LNCAP (cell line): Measurements from ENCODE around the gene TMEM221.

ENCODE experiments used
- CTCF ChIP-seq: fragments of 450-650 bp; IDR thresholded peaks from 2 replicates; pipeline ENCODE4 v1.5.1; 2017; ENCODE audit warnings: mild to moderate bottlenecking

Gene TMEM221

GRCh38 chr19:17469092-17469480 is 20.6 kb upstream of the TMEM221 start:
- no peak for TF ChIP-seq CTCF

GRCh38 chr19:17468302-17469091 is 20.0 kb upstream of the TMEM221 start:
- TF ChIP-seq CTCF = no peak

- TF ChIP-seq CTCF = no peak
Observed at GRCh38 chr19:17467471-17468301, 19.2 kb upstream of the TMEM221 start.

- no peak for TF ChIP-seq CTCF
Observed at GRCh38 chr19:17466487-17466850, 18.0 kb upstream of the TMEM221 start.

DNA sequence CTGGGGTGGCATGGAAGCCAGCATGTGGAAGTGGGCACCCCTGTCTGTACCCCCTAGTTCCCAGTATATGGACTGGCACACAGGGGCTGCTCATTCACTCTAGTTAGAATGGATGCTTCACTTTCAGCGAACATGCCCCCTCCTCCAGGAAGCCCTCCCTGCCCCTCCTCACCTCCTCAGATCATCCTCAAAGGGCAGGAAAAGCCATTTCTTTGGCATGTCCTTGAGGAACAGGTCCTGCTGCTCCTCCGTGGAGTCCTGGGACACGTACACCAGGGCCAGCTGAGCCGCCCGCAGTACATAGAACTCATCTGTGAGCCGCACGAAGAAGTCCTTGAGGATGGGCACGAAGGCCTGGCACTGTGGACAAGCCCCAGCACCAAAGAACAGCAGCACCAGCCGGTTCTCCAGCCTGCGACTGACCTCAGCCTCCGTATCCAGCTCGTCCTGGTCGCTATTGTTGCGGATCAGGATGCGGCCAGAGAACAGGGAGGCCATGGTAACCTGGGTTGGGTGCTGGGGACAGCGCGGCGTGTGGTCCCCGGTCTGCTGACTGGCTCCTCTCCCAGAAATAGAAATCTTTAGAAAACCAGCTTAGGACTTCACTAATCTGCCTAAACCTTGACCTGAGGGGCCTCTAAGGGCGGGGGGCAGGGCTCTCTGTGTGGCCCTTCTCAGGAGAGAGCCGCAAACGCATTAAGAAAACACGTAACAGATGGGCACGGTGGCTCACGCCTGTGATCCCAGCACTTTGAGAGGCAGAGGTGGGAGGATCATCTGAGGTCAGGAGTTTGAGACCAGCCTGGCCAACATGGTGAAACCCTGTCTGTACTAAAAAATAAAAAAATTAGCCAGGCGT is 12.1 kb upstream of the TMEM221 start, which contains the start of gene NXNL1:
NXNL1 (minus strand) TSS at position 555 of the 859 bp plus-strand sequence; CDS start at position 498, 57 bp downstream.
- TF ChIP-seq CTCF = no peak

- no peak for TF ChIP-seq CTCF
Observed at GRCh38 chr19:17458970-17459369, 10.5 kb upstream of the TMEM221 start.

- TF ChIP-seq CTCF = no peak
Observed at GRCh38 chr19:17457616-17458015, 9.1 kb upstream of the TMEM221 start.
